HG03064 (cell line): Measurements from ENCODE around the gene SPATA32.

Experiments
- ATAC-seq: cut with Tn5 transposase; IDR thresholded peaks from one replicate; pipeline ENCODE4 v1.9.1; 2021; ENCODE audit warnings: low read depth; ENCODE audit not compliant: unreplicated experiment

The SPATA32 gene

GRCh38 chr17:45294506-45294905 is 32.6 kb upstream of the SPATA32 start:
- ATAC-seq: no peak

GRCh38 chr17:45293413-45294211 is 31.7 kb upstream of the SPATA32 start:
- ATAC-seq: no peak

- no peak for ATAC-seq
These were observed 31.0 kb upstream of the SPATA32 start for GRCh38 chr17:45292696-45293412.

DNA sequence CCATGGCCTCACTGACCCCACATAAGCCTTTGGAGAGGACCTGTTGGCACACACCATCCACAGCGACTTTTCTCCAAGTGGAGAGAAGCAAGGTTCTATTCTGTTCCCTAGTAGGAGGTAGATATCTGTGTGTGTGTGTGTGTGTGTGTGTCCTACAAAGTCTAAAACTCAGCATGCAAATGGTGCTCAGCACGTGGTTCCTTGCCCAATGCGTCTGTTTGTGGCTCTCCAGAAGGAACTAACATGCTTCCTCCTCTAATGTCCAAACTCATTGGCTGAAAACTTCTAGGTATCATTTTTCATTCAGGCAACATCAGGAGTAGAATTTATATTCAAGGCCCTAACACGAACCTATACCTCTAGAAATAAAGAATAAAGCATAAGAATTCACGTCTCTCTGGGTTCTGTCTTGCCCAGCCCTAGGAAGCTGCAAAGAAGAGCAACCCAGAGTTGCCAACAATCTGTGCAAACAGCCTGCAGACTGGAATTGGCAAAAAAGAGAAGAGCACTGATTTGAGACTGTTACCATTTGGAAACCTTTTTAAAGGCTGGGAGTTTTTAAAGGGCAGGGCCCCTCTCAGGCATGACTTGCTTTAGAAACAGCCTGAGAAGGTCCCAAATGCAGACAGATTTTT is 29.4 kb upstream of the SPATA32 start:
- ATAC-seq: no peak

GRCh38 chr17:45290269-45290765 is 28.4 kb upstream of the SPATA32 start:
- no peak for ATAC-seq

DNA sequence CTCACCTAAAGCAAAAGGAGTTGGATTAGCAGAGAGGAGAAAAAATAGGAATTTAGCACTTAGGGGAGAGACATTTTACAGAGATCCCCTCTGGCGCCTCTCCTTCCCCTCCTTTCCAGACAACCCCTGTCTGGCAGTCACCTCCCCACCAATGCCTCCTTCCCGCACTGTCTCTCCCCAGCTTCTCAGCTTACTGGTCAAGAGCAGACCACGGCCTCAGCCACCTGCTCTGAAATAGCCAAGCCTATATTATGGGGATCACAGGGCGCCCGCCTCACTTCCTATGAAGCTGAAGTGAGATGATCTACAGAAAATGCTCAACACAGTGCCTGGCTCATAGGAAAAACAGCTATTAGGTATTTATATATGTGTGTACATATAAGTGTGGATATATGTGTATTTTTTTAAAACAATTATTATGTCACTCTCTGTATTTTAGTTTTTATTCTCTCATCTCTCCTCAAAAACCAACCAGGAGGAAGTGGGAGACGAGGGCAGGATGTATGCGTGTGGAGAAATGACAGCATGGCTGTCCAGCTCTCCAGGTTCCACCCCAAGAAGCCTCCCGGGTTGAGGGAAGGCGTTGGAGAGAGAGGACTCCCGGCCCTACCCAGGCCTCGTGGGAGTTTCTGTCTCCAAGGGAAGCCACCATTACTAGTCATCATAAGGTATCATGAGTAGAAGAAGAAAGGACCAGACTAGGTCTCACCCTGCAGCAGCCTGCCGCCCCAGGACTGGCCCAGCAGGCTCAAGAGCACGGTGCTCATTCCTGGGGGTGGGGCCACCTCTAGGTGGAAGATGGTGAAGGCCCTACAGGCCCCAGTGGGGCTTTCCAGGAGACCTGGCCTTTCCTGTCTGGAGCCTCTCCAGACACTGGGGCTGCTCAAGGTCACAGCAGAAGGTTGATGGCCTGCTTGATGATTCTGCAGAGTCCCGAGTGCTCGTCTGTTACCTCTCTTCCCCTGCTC is 27.7 kb upstream of the SPATA32 start:
- ATAC-seq: no peak

DNA sequence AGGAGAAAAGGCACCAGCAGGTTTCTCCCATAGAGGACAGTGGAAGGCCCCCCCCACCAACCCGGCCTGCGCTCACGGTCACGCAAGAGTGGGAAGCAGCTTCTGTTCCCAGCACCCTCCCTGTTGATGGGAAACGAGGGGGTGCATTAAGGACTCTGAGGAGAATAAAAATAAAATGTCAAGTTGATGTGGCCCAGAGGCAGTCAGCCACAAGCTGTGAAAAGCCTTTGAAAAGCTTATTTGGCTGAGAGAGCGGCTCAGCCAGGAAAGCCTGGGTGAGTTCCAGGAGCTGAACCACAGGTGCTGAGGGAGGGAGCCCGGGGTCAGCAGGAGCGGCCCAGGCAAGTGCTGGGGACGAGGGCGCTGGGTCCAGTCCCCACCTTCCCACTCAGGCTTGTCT is 26.9 kb upstream of the SPATA32 start:
- no peak for ATAC-seq

DNA sequence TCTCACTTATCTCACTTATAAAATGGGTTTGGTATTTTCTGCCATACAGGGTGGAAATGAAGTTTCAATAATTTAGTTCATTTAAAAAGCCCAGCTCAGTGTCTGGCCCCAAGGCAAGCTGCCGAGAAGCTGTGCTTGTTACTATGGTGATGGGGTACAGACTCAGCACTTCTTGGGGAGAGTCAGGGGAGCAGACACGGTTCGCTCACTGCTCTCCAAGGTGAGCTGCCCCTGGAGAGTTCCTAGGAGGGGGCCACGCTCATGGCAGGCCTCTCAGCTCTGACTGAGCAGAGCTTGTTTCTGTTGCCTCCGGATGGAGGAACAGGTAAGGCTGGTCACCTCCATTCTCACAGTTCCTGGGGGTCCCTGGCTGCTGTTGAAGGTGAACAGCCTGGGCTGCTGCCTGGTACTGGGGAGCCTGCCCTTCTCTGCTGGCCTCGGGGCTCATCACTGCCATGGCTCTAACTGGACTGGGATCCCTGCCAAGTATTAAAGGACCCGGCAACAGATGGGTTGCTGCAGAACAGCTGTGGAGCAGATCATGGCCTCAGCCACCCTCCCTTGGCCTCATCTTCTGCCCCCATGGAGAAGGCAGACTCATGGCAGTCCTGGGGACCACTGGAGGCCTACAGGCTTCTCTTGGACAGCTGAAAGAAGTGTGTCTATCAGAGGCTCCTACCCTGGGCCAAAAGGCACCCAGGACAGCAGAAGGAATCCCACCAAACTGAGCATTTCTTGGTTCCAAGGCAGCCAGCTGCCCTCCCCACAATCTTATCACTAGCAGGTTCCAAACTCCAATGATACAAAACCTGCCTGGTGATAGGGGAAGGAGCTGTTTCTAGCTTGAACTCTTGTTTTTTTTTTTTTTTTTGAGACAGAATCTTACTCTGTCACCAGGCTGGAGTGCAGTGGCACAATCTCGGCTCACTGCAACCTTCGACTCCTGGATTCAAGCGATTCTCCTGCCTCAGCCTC is 25.9 kb upstream of the SPATA32 start:
- no peak for ATAC-seq

- no peak for ATAC-seq
These were observed 24.4 kb upstream of the SPATA32 start for GRCh38 chr17:45286286-45286685.

DNA sequence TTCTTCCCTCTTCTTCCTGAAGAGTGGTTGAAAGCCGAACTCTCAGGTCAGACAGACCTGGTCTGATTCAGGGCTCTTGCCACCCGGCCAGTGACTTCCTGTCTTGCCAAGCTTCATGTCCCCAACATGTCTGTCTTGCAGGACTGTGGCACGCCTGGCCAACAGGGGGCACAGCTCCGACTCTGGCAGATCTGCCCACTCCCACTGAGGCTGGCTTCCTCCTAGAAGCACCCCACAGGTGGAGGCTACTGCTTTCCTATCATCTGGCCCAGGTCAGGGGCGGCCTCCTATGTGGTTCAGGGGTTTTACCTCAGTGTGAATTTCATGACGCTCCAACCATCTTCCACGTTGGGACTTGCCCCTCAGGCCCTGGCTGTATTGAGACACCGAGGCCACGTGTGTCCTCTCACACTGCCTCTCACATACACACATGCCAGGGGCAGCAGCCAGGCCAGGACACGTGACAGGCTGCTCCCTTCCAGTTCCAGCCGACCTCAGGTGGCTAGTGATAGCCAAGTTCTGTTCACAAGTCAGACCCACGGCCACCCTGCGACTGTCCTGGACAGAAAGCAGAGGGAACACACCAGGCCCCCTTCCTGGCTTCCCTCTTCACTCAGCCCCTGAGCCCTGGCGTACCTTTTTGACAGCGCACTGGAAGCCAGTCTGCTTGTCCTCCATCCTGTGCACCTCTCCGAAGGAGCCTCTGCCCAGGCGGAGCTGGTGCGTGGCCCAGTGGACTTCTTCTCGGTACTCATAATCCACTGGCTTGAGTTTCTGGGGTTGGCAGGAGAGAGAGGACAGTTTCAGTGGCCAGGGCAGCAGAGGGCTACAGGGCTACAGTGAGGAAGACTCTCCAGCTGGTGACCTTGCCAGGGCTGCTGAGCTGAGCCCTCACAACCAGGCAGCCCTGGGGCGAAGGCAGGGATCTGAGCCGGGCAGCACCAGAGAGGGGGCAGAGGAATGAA is 22.6 kb upstream of the SPATA32 start:
- ATAC-seq: no peak

DNA sequence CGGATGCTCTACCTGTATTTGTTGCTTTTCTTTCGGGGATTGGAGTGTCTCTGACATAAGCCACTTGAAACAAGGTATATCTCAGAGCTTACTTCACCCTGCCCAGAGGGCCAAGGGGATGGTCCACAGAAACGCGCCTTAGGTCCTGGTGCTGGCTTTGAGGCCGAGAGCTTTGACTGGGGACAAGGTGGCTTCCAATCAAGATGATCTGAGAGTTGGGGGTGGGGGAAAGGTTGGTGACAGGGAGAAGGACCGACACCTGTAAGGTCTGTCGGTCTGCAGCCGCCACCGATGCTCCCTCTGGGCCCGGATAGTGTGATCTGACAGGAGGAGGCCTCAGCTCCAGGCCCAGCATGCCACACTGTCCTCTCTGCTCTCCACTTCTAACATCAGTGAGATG is 21.8 kb upstream of the SPATA32 start:
- no peak for ATAC-seq

DNA sequence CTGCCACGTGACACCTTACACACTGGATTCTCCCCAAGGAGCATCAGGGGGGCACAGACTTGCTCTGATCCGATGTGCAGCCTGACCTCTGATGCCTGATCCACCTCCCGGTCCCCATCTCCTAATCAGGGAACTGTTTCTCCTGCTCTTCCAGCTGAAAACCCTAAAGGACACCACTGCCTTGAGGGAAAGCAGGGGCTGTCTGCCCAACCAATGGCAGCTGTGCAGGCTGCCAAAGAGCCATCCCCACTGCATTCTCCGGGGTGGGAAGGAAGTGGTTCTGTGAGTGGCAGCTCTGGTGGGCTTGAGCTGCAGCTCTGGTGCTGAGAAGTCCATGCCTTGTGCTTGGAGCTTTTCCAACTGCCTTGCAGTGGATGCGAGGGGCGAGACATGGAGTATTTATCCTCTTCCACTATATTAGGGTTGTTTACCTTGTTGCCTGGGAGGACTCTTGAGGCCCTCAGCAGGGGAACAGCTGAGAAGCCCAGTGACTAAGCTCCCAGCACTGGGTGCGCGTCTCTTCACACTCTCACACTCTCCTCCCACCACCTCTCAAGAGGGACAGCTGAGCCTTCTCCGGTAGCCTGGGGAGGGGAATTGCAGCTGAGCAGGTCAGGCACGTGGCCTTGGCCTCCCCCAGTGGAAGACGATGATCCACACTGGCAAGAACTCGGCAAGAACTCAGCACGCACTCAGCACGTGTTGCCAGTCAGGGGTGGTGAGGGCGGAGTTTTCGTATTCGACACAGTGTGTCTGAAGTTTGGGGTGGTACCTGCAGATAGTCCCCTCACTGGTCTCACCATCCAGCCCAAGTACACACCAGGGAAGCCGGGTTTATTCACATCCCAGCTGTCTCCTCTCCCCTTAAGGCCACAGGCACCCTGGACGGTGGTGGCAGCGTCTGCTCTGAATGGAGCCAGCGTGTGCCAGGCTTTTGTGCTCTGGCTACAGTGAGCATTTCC is 21.1 kb upstream of the SPATA32 start:
- no peak for ATAC-seq

- ATAC-seq: no peak
These were observed 18.0 kb upstream of the SPATA32 start for GRCh38 chr17:45279898-45280297.

DNA sequence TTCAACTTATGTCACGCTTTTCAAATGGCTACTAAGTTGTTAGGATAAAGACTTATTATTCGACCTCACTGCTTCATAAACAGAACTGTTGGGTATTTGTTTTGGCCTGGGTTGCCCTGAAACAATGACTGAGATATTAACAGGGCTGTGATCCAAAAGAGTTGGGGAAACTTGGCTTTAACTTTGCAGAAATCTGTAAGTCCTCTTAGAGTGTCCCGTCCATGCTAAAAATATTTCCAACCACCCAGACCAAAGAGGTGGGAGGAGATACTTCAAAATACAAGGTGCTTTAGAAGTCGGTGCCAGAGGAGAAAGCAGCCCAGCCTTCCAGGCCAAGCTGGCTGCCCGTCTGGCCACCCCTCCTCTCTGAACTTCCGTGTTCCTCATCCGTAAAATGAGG is 16.1 kb upstream of the SPATA32 start:
- ATAC-seq: no peak

DNA sequence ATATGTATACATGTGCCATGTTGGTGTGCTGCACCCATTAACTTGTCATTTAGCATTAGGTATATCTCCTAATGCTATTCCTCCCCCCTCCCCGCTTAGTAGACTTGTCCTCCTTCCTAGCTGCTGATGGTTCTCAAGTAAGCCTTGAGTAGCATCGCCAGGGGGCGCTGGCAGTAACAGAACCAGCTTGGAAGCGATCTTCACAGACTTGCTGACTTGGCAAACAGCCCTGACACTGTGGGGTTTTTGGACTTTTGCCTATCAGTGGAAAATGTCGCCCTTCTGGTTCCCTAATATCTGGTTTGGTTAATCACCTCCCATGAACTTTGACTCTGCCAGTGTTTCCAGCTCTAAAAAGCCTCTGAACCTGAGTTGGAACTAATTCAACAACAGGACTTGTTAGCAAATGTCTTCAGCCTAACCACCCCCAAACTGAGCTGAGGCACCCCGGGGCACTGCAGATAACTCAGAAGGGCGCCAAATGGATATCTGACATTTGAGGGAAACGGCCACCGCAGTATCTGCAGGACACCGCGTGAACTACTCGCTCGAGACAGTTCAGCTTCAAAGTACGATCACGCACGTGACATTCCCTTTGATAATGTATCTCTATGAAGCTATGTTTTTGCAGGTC is 15.4 kb upstream of the SPATA32 start:
- no peak for ATAC-seq

- ATAC-seq: no peak
These were observed 14.1 kb upstream of the SPATA32 start for GRCh38 chr17:45276031-45276430.
